Measurements from ENCODE around the gene PAPPA. TPM values are rescaled to one million over a fixed set of nuclear protein-coding genes. Genes with fewer than 3 reads are reported as not detected.
A peak's percentile ranks its signal among the peaks of the same experiment; 100 is the strongest.

The PAPPA gene
- total RNA-seq, 1 donor, result 56.5 TPM

- no peak overlapping the region for H2AFZ ChIP-seq (ENCODE audit: low read length)
- H3K4me2 ChIP-seq (ENCODE audit: insufficient read depth, low read length), result no peak overlapping the region
- H4K20me1 ChIP-seq (ENCODE audit: insufficient read depth, low read length), result no peaks in the 10 kb centered on the region
- H3K36me3 ChIP-seq (ENCODE audit: insufficient read depth, low read length), result peaks cover 10% of the 10 kb centered on the region
- no peaks in the 10 kb centered on the region for H3K27me3 ChIP-seq (ENCODE audit: insufficient read depth, low read length)
- H3K4me1 ChIP-seq (ENCODE audit: insufficient read depth, low read length), result peaks cover 13% of the 10 kb centered on the region
- no peaks in the 10 kb centered on the region for H3K9me3 ChIP-seq (ENCODE audit: low read depth, low read length)
- H3K79me2 ChIP-seq (ENCODE audit: insufficient read depth, low read length), result no peaks in the 10 kb centered on the region
- no peak overlapping the region for H3K27ac ChIP-seq (ENCODE audit: low read depth, low read length)
- TF ChIP-seq CTCF (IDR thresholded peaks at IDR 0.05; ENCODE audit: extremely low read depth, low read depth, low read length), result no peak
- no peak for DNase-seq (ENCODE audit: insufficient read length, low spot score, missing footprints)
- no peak overlapping the region for H3K4me3 ChIP-seq (ENCODE audit: insufficient read depth, low read length)
Measured at GRCh38 chr9:116390303-116391228, 237.0 kb downstream of the PAPPA start.

GRCh38 chr9:116391306-116391900, 237.8 kb downstream of the PAPPA start:
- no peak for DNase-seq (ENCODE audit: insufficient read length, low spot score, missing footprints)
- H3K27ac ChIP-seq (ENCODE audit: low read depth, low read length), result peak overlapping the region; percentile 52
- no peaks in the 10 kb centered on the region for H3K79me2 ChIP-seq (ENCODE audit: insufficient read depth, low read length)
- H4K20me1 ChIP-seq (ENCODE audit: insufficient read depth, low read length), result no peaks in the 10 kb centered on the region
- TF ChIP-seq CTCF (IDR thresholded peaks at IDR 0.05; ENCODE audit: extremely low read depth, low read depth, low read length), result no peak
- H2AFZ ChIP-seq (ENCODE audit: low read length), result no peak overlapping the region
- H3K9me3 ChIP-seq (ENCODE audit: low read depth, low read length), result no peaks in the 10 kb centered on the region
- H3K27me3 ChIP-seq (ENCODE audit: insufficient read depth, low read length), result no peaks in the 10 kb centered on the region
- no peak overlapping the region for H3K4me3 ChIP-seq (ENCODE audit: insufficient read depth, low read length)
- peaks cover 13% of the 10 kb centered on the region for H3K4me1 ChIP-seq (ENCODE audit: insufficient read depth, low read length)
- peaks cover 9% of the 10 kb centered on the region for H3K36me3 ChIP-seq (ENCODE audit: insufficient read depth, low read length)
- peak overlapping the region; percentile 40 for H3K4me2 ChIP-seq (ENCODE audit: insufficient read depth, low read length)

- Histone ChIP-seq H3K4me3 (ENCODE audit: insufficient read depth, low read length) (no peak overlapping the region), H3K27me3 (ENCODE audit: insufficient read depth, low read length) (no peaks in the 10 kb centered on the region), H2AFZ (ENCODE audit: low read length) (no peak overlapping the region), H4K20me1 (ENCODE audit: insufficient read depth, low read length) (no peaks in the 10 kb centered on the region), H3K4me1 (ENCODE audit: insufficient read depth, low read length) (peaks cover 13% of the 10 kb centered on the region), H3K36me3 (ENCODE audit: insufficient read depth, low read length) (peaks cover 19% of the 10 kb centered on the region), H3K9me3 (ENCODE audit: low read depth, low read length) (no peaks in the 10 kb centered on the region), H3K79me2 (ENCODE audit: insufficient read depth, low read length) (no peaks in the 10 kb centered on the region), H3K27ac (ENCODE audit: low read depth, low read length) (no peak overlapping the region), H3K4me2 (ENCODE audit: insufficient read depth, low read length) (no peak overlapping the region)
- no peak for DNase-seq (ENCODE audit: insufficient read length, low spot score, missing footprints)
- TF ChIP-seq CTCF (IDR thresholded peaks at IDR 0.05; ENCODE audit: extremely low read depth, low read depth, low read length), result no peak
Measured at GRCh38 chr9:116393198-116393597, 239.6 kb downstream of the PAPPA start.

GRCh38 chr9:116394070-116394469, 240.5 kb downstream of the PAPPA start:
- Histone ChIP-seq H2AFZ (ENCODE audit: low read length) (no peak overlapping the region), H3K9me3 (ENCODE audit: low read depth, low read length) (no peaks in the 10 kb centered on the region), H3K27ac (ENCODE audit: low read depth, low read length) (no peak overlapping the region), H3K27me3 (ENCODE audit: insufficient read depth, low read length) (no peaks in the 10 kb centered on the region), H3K4me2 (ENCODE audit: insufficient read depth, low read length) (no peak overlapping the region), H4K20me1 (ENCODE audit: insufficient read depth, low read length) (no peaks in the 10 kb centered on the region), H3K36me3 (ENCODE audit: insufficient read depth, low read length) (peaks cover 19% of the 10 kb centered on the region), H3K4me1 (ENCODE audit: insufficient read depth, low read length) (peaks cover 13% of the 10 kb centered on the region), H3K4me3 (ENCODE audit: insufficient read depth, low read length) (no peak overlapping the region), H3K79me2 (ENCODE audit: insufficient read depth, low read length) (no peaks in the 10 kb centered on the region)
- TF ChIP-seq CTCF (IDR thresholded peaks at IDR 0.05; ENCODE audit: extremely low read depth, low read depth, low read length), result no peak
- DNase-seq (ENCODE audit: insufficient read length, low spot score, missing footprints), result no peak
